HK-2 (cell line): ENCODE results near the gene MAT2B.
"Not testable (repeated sequence)": the region's sequence is repeated elsewhere in the genome, so short reads cannot be mapped to it uniquely, and the experiment has no call there.

ENCODE experiments used
- DNase-seq: peaks from one replicate; pipeline ENCODE4 v3.0.0-alpha.2; 2018; ENCODE audit not compliant: unreplicated experiment

Gene MAT2B

DNA sequence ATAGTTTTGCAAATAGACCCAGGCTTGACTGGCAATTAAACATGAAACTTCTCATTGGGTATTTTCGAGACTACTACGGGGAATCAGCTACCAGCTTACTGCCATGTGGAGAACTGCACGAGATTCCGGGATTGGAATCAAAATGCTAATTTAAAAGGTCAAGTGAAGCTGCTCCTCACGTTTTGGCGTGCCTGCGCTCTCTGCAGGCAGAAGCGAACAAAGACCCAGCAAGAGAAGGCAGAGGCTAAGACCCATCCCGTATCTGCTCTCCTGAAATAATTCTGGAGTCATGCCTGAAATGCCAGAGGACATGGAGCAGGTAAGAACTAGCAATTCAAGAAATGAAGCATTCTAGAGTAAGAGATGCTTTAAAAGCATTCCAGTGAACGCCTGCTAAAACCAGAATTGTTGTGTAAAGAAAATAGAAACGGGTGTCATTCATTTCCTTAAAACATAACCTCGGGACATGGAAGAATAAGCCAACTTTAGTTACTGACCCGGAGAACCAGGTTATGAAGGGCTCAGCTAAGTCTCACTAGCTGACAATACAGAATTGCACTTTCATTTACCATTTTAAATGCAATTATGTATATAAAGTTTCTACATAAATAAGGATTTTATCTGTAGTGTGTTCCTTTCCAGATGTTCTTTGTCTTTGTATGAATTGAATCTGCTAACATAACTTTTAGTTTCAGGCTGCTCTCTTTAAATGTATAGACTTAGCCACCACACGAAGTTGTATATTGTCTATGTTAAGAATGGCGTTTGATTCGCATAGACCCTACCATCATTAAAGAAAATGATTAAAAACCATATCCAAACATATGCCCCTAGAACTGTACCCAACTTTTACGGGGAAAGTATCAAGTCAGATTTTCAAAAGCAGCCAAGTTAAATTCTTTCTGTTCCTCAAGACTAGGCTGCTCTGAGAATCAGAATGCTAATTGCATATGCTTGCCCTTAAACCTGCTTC, 2.0 kb upstream of the MAT2B start:
- DNase-seq = peak; percentile 33

DNA sequence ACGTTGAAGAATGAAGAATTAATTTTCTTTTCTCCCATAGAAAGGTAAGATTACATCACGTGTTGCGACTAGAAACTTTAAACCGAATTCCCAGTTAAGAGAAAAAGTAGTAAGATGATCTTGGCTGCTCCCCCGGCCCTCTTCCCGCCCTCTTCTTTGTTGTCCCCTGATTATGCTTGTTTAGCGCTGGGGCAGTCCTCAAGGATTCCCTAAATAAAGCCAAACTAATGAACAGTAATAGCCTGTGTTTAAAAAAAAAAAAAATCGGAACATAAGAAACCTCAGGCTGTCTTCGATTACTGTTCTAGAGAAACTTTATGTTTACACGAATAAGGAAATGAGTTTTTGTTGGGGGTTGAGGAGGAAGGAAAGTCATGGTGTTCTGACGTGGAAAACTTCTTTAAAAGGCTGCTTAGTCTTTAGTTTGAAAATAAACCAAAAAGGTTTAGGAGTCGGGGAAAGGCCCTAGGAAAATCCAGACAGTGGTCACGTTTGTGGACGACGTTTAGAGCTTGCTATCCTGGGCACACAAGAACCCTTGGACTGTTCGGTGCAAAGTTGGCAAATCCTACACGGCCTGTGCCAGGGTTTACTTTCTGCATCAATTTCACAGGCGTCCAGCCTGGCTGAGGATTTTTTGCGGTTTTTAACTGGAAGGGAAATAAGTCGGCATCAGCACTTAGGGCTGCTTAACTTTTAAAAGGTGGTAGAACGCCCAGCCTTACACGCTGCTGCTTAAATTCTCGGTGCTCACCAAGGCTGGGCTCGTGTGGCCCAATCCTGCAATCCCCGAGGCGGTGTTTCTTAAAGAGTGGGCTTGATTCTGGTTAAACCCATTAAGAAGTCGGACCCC, 1.1 kb upstream of the MAT2B start:
- DNase-seq = peak; percentile 22

DNA sequence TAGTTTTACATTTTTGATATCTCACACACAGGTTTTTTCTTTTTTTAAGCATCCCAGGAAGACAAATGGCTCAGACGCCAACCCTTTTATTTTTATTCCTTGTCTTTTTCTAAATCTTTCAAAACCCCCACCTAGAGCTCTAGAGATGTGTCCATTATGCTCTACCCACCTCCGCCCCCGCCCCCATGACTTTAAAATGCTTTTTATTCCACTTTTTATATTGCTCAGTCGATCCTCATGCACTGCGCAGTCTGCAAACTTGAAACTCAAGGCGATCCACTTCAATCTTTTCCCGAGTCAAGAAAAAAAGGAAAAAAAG, 411 bp upstream of the MAT2B start:
- no peak for DNase-seq

DNA sequence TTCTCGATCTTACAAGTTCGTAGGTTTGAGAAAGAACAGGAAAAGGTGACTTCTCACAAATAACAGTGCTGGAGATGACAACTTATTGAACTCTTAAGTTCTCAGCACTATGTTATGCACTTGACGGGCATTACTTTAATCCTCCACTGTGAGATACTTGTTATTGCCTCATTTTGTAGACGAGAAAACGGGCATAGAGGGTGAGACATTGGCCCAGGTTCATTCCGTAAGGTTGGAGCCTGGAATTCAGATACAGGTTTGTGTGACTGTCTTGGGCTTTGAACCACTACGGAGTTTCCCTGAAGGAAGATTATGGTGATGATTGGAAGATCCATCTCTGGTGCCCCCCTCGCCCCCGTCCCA, 657 bp downstream of the MAT2B start:
- no peak for DNase-seq

DNA sequence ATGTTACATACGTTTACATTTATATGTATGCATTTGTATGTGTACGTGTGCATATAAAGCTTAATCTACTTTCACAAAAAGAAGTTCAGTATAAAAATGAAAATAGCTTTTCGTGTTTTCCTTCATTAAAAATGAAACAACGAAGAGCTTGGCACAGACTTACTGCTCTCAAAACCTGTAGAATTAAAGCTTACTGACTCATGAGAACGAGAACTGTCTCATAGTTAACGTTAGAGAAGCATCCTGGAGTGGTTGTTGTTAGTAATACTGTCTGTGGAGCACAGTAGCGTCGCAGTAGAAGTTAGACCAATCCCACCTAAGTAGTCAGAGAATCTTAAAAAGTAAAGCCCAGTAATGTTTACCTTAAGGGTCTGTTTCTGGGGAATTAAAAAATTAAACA, 1.3 kb downstream of the MAT2B start:
- no peak for DNase-seq

DNA sequence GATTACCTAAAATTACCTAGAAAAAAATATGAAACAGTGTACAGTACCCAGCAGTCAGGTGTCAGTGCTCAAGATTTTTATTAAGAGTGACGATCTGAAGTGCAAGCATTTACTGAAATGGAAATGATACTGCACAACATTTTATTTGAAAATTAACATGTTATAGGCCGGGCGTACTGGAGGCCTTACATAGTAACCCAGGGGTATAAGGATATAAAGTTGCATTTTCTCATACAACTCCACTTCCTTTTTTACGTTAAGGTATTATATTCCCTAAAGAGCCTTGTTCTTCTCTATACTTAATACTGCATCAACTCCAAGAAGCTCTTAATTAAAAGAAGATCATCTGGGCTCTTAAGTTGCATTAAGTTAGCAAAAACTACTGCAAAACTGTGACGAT, 3.3 kb downstream of the MAT2B start:
- no peak for DNase-seq

DNA sequence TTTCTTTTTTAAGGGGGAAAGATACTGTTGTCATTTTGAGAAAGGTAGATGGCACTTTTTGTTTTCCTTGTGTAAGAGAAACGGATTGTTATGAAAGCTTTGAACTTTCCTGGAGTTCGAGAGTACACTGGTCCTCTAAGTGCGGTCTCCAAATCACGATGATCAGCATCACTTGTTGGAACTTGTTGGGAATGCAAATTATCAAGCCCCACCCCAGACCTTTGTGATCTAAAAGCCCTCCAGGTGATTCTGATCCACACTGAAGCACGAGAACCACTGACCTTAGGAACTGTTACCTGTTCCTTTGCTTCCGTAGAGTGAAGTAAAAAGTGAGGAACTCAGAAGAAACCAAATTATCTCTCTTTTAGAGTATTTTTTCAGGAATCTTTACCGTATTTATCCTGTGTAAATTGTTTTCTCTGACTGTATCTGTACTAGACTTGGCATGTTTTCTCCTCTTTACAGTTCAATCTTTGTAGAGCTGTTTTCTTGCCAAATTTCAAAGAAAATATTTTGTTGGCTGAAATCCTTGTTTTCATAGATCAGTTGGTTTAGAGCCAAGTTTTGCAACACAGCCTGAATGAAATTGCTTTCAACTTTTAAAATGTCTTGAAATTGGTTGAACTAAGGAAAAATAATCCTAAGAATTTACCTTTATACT, 4.0 kb downstream of the MAT2B start:
- no peak for DNase-seq

DNA sequence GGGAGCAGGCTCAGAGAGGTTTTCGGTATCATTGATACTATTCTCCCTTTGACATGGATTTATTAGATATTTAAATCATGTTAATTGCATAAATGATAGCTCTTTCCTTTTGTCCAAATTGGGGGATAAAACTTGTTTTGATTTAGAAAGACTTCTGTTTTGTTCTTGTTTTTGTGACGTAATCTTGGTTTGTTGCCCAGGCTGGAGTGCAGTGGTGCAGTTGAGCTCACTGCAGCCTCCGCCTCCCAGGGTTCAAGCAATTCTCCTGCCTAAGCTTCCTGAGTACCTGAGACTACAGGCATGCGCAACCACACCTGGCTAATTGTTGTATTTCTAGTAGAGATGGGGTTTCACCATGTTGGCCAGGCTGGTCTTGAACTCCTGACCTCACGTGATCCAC, 7.1 kb downstream of the MAT2B start:
- DNase-seq = no peak

DNA sequence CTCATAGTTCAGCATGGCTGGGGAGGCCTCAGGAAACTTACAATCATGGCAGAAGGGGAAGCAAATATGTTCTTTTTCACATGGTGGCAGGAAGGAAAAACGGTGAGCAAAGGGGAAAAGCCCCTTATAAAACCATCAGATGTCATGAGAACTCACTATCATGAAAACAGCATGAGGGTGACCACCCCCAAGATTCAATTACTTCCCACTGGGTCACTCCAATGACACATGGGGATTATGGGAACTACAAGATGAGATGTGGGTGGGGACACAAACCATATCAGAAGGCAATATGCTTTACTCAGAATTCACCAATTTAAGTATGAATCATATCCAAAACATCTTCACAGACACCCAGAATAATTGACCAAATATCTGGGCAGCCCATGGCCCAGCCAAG, 19.7 kb downstream of the MAT2B start:
- no peak for DNase-seq

DNA sequence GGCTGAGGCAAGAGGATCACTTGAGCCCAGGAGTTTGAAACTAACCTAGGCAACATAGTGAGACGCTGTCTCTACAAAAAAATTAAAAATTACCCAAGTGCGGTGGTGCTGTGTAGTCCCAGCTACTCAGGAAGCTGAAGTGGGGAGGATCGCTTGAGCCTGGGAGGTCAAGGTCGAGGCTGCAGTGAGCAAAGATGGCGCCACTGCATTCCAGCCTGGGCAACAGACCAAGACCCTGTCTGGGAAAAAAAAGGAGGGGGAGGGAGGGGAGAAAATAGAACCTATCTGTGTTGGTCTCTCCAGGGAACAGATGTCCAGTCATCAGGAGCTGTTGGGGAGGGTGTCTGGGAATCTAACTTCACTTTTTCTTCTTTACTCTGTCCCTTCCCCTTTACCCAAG, 24.3 kb downstream of the MAT2B start:
- DNase-seq = no peak

DNA sequence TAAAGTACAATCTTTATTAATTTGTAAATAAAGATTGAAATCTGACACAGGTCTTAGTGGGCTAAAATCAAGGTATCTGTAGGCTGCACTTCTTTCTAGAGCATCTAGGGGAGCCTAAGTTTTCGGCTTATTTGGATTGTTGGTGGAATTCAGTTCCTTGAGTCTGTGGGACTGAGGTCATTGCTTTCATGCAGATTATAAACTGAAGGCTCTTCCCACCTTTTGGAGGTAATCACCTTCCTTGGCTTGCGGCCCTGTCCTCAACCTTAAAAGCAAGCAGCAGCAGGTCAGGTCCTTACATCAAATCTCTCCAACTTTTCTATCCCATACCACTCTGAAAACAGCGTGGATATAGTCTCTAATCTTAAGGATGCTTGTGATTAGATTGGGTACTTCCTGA, 25.9 kb downstream of the MAT2B start:
- no peak for DNase-seq

DNA sequence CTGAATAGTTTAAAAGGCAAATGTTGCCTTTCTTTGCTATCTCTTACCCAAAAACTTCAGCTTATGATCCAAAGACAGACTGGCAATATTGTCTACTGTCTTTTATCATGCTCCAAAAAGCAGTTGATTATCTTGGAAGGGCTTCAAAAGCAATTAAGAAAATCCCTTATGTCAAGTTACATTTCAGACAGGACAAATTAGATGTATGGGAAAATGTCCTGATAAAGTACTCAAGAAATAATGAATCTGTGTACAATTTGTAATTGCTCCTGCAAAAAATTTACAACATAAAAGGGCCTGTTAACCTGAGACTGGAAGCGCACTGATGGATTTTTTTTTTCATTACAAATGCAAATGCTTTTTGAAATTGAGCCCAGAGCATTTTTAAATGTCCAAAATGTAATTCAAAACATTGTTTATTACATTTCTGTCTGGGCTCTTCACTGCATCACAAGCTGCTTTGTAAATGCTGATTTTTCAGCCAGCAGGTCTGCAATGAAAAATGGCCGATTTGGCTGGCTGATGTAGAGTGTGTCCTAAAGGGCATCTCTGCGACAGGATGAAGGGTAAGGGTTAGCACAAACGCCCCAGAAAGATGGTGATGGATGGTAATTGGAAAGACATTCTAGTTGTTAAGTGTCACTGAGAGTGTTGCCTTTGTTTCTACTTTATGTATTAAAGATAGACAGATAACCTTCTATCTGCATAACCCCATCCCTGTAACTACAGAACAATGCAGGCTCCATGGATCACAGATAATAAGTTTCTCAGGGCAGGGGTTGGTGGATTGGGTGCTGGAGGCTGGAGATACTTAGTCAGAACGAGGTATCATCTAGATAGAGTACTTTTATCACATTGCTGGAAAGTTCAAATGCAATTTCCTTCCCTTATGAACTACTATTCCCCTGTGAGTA, 27.0 kb downstream of the MAT2B start:
- no peak for DNase-seq

DNA sequence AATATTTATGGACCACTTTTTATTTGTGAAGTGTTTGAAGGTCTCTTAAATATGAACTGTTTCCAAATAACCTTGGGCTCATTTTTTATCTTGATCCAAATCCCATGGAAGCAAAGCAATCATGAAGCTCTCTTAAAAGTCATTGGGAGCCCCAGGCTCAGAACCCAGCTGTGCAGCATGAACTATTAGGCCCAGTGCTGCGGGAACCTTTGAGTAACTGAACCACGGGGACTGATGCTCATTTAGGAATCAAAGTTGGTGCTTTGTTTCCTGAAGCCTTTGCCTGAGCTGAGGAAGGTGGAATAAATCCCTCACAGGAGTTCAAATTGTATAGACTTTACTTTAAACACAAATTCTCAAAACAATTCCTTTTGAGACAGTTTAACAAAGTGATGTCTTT, 27.8 kb downstream of the MAT2B start:
- no peak for DNase-seq

DNA sequence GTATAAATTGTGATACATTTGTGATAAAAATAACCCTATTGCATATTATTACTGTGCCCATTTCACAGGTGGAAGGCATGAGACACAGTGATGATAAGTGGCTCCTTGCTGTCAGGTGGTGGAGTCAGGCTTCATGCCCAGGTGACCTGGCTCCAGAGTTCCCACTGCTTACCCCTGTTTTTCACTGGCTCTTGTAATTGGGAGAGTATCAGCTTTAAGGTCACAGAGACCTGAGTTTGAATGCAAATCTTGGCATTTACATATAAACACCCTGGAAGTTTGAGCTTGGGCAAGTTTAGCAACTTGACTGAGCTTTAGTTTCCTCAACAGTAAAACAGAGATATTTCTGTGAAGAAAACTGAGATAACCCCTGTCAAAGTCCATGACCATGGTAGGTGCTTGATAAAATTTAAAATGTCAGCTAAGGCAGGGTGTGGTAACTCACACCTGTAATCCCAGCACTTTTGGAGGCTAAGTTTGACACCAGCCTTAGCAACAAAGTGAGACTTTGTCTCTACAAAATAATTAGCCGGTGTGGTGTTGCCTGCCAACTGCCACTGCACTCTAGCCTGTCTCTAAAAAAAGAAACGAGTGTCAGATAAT, 29.2 kb downstream of the MAT2B start:
- DNase-seq = no peak

DNA sequence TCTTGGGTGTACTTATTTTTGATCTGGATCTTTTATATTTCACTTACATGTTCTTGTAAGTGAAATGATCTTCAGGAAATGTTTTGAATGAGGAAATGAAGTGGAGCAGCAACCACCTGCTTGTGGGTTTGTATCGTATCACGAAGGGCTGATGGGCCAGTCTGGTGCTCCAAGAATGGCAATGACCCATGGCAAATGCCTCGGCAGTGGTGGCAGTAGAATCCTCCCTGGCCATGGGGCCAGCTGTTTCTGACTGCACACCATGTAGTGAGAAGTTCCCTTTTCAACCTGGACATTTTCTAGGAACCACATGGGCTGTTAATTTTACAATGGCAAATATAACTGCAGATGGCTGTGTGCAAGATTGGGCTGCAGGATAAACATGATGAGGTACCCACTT, 29.9 kb downstream of the MAT2B start:
- no peak for DNase-seq

DNA sequence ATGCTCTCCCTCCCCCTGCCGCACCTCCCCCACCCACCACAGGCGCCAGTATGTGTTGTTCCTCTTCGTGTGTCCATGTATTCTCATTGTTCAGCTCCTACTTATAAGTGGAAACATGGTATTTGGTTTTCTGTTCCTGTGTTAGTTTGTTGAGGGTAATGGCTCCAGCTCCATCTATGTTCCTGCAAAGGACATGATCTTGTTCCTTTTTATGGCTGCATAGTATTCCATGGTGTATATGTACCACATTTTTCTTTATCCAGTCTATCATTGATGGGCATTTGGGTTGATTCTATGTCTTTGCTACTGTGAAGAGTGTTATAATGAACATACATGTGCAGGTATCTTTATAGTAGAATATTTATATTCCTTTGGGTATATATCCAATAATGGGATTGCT, 31.0 kb downstream of the MAT2B start:
- DNase-seq = not testable (repeated sequence)

DNA sequence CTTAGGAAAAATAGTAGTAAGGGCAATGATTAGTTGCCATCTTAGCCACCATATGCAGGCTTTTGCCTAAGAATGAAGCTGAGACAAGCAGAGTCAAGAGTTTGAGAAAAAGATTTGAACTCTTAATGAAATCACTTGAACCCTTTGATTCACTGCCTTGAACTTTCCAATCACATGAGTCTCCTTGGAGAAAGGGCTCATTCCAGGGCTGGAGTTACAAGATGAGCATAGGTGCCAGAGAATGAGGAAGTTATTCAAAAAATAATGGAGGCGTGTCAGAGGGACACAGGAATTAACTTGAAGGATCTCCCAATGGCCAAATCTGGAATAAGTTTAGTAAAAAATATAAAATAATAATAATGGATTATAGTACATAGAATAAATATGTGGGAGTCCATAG, 35.3 kb downstream of the MAT2B start:
- DNase-seq = no peak

DNA sequence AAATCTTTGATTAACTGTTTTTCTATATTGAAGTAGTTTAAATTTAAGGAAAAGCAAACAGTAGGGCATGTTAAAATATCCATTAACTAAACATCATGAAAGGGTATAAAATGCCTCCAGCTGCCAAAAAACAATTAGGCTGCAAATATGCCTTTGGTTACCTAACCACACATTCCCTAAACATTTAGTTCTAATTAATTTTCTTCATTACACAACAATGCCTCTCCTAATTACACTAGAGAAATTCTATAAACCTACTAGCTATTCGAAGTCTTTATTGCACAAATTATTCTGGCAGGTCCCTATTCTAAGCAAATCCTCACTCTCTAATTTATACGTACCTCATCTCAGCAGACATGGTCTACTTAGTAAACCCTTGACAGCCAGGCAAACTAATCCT, 37.4 kb downstream of the MAT2B start:
- no peak for DNase-seq

DNA sequence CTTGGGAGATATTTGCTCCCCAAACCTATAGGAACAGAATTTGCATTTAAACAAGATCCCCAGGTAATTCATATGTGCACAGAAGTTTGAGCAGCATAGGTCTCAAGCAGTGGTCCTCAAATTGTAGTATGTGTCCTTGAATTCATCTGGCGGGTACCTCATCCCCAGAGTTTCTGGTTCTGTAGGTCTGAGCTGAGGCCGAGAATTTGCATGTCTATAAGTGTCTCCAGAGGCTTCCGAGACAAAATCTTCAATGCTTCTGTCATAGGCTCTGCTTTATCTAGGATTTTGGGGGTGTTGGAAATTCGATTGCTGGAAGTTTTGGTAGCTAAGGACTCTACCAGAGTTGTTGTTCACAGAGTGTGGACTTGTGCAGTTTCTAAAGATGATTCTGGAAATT, 38.6 kb downstream of the MAT2B start:
- DNase-seq = no peak

DNA sequence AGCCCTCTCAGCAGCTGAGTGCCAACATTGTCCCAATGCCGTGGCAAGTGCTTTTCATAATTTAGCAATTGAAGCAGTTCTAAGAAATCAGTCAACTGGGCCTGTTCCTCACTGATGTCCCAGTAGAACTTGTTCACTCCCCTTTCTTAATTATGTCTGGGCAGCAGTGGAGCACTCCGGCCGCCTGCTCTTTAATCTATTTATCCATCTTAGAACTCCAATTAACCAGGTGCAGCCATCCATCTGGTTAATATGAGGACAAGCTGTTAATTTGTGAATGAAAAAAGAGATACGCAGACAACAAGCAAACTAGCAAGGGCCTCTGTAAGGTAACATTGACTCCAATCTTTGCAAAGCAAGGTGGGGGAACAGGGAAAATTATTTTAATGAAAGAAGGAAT, 39.4 kb downstream of the MAT2B start:
- DNase-seq = no peak

DNA sequence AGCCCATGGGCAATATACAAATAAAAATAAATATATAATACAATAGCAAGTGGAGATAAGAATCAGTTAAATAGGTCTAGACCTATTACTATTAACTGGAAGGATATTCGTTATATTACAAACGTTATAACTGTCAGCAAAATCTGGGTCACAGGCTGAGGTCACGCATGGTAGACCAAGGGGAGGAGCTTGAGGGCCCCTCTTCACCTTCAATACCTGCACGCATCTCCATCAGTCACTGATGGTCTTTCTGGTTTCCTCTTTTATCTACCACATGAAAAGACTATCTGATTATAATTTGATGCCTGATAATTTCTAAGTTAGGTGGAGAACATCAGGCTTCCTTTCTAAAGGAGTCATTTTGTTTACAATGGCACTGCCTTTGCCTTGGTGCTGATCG, 43.2 kb downstream of the MAT2B start:
- no peak for DNase-seq
